Measurements from ENCODE around the gene NKAIN2. TPM values are rescaled to one million over a fixed set of nuclear protein-coding genes. Genes with fewer than 3 reads are reported as not detected.

The NKAIN2 gene
- total RNA-seq (ENCODE audit: insufficient read depth, low replicate concordance), result 4.6 TPM

- no peak for DNase-seq (ENCODE audit: low spot score)
These were observed at the start of gene NKAIN2 for GRCh38 chr6:123803504-123804013. NKAIN2 (plus strand) TSS chr6:123803865.

DNA sequence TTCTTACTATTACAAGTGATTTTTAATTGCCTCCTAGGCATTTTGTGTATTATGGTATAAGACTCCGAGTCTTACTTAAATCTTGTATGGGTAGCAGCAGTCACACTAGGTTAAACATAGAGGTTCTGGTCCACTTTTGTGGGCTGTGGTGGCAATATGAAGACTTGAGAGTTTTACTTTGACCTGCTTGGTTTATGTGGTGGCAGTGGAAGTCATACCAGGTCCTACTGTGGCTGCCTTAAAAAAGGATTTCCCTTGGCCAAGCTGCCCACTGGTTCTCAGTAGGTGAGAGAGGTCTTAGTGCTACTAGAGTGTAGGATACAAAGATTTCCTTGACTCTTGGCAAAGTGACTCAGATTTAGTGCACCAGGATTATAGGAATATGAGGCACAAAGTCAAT, 44.2 kb upstream of the NKAIN2 start:
- no peak for DNase-seq (ENCODE audit: low spot score)

DNA sequence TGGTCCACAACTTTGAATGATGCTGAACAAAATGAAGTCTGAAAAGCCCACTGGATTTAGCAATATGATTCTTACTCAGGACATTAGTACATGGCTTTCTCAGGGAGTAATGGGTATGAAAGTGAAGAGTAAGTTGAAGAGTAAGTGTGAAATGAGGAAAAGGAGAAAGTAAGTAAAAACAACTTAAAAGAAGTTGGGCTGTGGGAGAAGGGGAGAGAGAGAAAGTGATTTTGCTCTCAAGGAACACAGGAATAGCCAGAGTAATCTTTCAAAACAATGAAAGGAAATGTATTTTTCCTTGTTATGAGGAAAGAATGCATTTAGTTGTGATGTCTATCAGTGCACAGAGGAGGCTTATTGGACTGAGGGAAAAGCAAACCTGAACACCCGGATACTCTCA, 39.8 kb upstream of the NKAIN2 start:
- DNase-seq (ENCODE audit: low spot score), result no peak

GRCh38 chr6:123764722-123765121, 38.9 kb upstream of the NKAIN2 start:
- DNase-seq (ENCODE audit: low spot score), result no peak

- no peak for DNase-seq (ENCODE audit: low spot score)
These were observed 34.7 kb upstream of the NKAIN2 start for GRCh38 chr6:123768921-123769320.

- DNase-seq (ENCODE audit: low spot score), result no peak
These were observed 34.2 kb upstream of the NKAIN2 start for GRCh38 chr6:123769431-123769830.

DNA sequence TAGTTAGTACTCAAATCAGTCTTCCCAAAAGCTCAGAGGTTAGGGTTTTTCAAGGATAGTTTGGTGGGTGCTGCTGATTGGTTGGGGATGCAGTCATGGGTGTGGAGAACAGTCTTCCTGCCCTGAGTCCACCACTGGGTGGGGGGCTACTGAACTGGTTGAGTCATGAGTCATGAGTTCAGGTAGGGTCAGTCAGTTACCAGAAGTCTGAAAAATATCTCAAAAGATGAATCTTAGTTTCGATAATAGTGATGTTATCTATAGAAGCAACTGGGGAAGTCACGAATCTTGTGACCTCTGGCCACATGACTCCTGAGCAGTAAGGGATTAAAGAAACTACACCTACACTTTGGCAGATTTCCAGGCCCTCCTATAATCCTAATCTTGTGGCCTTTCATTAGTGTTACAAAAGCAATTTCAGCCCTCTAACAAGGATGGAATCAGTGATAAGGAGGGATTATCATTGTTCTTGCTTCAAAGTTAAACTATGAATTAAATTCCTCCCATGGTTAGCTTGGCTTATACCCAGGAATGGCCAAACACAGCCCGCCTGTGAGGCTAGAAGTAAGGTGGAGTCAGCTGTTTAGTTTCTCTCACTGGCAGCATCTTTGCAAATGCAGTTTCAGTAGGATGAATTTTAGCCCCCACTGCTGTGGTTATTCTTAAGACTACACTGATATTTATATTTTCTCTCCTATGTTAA, 33.3 kb upstream of the NKAIN2 start:
- DNase-seq (ENCODE audit: low spot score), result peak; percentile 23

- peak; percentile 22 for DNase-seq (ENCODE audit: low spot score)
These were observed 32.5 kb upstream of the NKAIN2 start for GRCh38 chr6:123771126-123771525.

DNA sequence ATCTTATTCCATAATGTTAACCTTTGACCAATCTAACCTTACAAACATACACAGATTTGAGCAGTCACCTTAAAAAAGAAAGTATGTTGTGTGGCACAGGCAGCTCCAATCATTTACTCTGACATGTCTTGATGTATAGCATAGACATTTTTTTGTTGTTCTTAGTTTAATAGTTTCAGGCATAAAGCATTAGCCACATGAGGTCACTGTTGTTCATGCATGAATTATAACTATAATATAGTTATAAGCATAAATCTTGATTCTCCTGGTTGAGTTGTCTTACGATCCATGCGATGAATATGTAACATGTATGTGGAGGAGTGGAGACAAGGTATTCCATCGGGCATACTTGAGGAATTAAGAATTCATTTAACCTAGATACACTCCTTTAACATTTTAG, 26.1 kb upstream of the NKAIN2 start:
- peak; percentile 43 for DNase-seq (ENCODE audit: low spot score)

DNA sequence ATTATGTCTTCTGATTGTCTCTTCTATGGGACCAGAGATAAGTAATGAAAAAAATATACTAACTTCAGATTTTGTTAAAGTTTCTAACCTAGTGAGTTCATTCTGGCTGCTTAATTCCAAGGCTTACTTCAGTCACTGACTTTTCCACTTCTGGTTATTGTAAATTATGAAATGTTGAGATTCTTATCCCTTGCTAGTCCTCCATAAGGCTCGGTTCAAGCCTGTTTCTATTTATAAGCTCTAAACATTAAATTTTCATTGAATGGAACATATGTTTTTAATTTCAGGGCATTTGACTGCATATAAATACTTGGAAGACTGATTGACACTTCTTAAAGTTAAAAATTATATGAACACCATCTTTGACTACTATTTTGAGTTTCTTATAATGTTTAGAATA, 23.6 kb upstream of the NKAIN2 start:
- peak; percentile 81 for DNase-seq (ENCODE audit: low spot score)

- DNase-seq (ENCODE audit: low spot score), result no peak
These were observed 19.3 kb upstream of the NKAIN2 start for GRCh38 chr6:123784330-123784729.

DNA sequence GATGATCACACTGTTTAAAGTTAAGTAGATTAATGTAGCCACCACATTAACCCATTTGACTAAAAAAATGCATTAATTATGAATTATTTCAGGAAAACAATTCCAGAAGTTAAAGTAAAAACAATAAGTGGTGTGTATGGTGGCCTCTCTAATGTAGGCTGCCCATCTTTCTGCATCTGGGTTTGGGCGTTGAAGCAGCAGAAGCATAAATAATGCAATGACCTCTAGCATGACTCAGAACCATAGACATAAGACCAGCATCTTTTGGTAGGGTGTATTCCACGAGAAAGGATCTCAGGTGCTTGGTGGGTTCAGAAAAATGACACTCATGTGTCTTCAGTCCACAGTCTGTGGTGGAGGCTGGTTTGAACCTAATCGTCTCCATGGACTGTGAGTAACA, 18.6 kb upstream of the NKAIN2 start:
- DNase-seq (ENCODE audit: low spot score), result no peak

GRCh38 chr6:123788319-123788718, 15.3 kb upstream of the NKAIN2 start:
- no peak for DNase-seq (ENCODE audit: low spot score)

DNA sequence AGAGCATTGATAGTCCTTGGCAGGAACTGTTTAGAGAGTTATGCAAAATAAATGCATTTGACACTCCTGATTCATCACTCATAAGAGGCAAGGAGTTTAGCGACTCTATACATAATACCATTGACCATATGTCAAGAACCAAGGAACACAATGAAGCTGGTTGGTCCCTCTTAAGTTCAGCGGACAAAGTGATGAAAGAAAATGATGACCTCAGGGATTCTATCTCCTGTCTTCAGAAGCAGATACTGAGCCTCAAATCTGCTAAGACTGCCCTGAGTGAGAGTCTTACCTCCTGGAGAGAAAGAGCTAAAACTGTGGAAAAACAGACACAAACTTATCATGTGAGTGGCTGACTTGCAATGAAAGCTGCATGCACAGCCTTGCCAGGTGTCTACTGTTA, 9.5 kb upstream of the NKAIN2 start:
- no peak for DNase-seq (ENCODE audit: low spot score)

DNA sequence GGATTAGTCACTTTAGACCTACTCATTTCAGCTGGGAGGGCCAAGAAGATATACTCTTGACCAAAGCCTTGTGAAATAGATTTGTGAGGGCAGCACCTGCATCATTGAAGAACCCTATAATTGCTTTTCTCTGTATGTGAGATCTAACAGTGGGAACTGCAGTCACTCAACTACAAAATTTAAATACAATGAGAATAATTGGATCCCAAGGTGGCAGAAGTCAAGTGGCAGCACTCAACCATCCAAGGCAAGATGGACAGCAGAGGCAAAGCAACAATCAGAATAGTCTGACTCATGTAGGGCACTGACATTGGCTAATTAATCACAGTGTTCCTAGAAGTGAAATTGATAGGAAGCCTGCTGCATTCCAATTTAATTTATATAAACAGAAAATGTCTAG, 8.9 kb upstream of the NKAIN2 start:
- DNase-seq (ENCODE audit: low spot score), result no peak

GRCh38 chr6:123801067-123801466, 2.6 kb upstream of the NKAIN2 start:
- no peak for DNase-seq (ENCODE audit: low spot score)

- no peak for DNase-seq (ENCODE audit: low spot score)
These were observed 1.3 kb upstream of the NKAIN2 start for GRCh38 chr6:123802351-123802696.

- peak; percentile 88 for DNase-seq (ENCODE audit: low spot score)
These were observed 765 bp upstream of the NKAIN2 start for GRCh38 chr6:123802697-123803503.

DNA sequence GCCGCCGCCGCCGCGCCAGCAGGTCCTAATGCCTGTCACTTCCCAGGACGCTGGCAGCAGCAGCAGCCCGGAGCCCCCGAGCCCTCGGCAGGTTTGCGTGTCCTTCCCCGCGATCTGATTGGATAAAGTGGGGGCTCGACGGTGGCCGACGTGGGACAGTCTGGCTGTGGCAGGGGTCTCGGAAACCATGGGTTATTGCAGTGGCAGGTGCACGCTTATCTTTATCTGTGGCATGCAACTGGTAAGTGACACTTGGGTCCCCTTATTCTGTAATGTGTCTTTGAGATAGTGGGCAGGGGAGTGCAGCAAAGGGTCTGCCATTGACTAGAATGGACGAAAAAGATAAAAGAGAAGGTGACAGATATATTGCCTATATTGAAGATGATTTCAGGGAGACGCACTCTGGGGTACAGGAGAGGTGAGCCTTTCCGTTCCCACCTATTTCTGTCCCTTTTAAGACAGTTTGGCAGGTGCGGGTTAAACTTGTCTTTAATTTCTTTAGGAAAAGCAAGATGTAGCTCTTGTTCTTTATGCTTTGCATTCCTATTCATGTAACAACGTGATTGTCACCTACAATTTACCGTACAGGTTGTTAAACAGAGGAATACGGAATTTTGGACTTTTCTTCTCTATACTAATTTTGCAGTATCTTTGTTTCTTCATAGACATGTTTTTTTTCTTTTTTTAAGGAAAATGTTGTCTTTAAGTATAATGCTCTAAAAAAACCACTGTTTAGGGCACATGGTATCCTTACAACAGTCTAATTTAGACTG, 535 bp downstream of the NKAIN2 start:
- no peak for DNase-seq (ENCODE audit: low spot score)

DNA sequence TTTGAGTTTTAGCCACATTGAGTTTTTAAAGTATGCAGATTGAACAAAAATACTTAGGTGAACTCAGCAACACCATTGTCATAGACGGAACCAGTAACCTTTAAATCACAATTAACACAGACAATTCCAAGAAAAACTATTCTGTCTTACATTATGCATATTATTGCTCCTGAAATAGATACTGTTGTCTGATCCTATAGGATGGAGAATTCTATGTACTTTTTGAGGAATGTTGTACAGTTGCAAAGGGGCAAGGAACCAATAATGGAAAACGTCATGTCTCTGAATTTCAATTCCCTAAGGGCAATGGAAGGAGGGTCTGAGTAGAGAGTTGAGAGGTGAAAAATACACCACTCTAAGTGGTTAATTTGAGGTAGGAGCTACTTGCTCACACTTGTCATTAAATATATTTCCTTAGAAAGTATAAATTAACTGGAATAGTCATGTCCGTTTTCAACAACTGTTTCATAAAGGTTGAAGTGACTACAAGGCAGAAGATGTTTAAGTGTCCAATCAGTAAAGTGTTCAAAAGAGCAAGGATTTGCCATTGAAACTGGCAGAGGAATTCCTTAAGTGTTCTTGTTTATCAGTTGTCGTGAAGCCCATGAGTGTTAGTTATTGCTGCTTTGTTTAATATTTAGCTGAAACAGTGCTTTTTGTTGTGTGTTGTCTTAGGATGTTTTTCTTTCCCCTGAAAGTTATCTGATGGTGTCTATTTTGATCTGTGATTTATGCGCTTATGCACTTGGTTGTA, 1.3 kb downstream of the NKAIN2 start:
- DNase-seq (ENCODE audit: low spot score), result no peak

DNA sequence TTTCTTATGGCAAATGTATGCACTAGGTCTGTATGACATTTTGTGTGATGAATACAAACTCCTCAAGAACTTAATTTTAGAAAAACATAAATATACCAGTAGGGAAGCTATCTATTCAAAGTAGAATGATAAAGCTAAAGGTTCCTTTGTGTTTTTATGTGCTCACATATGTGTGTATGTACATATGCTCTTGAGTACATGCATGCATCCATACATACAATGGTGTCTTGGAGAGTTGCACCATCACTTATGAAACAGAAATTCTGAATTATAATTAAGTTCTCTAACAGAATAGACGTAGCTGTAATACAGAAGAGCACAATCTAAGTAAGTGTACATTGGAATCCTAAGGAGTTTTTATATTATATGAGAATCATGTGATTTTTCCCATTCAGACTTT, 2.3 kb downstream of the NKAIN2 start:
- DNase-seq (ENCODE audit: low spot score), result no peak

DNA sequence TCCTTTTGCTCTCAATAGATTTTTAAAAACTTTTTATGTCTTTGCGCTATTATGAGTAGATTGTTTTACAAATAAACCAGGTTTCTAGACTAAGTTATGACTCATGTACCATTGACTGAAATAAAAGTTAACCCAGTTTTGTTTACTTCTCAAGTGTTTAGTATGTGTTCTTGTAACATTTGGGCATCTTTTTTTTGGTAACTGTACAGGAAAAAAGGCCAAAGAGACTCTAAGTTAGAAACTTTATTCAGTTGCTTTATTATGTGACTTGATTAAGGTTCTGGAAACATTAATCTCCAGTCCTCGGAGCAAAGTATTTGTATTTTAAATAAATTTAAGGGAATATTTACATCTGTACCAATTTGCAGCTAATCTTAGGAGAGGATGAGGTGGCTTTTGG, 2.9 kb downstream of the NKAIN2 start:
- DNase-seq (ENCODE audit: low spot score), result no peak
